22Rv1 (cell line): ENCODE data around the gene EEIG1.

Source experiments
- H3K27ac ChIP-seq: fragments of 450-650 bp; 2 replicates; pipeline ENCODE4 v1.5.1; 2017
- CTCF ChIP-seq: fragments of 450-650 bp; IDR thresholded peaks from 2 replicates; pipeline ENCODE4 v1.5.1; 2017; ENCODE audit warnings: mild to moderate bottlenecking
- ZFX ChIP-seq: fragments of 450-650 bp; IDR thresholded peaks from 2 replicates; pipeline ENCODE4 v1.6.1; 2017; ENCODE audit warnings: antibody characterized with exemption, borderline replicate concordance

EEIG1 gene

GRCh38 chr9:127958728-127959127 is 22.1 kb downstream of the EEIG1 start:
- TF ChIP-seq ZFX: no peak
- TF ChIP-seq CTCF: no peak
- no peak overlapping the region for H3K27ac ChIP-seq

- TF ChIP-seq ZFX (no peak), CTCF (peak; percentile 68)
- H3K27ac ChIP-seq: peak overlapping the region; percentile 77
Measured at GRCh38 chr9:127955294-127956015, 25.3 kb downstream of the EEIG1 start.

GRCh38 chr9:127954831-127955293 is 25.9 kb downstream of the EEIG1 start:
- H3K27ac ChIP-seq: peak overlapping the region; percentile 77
- TF ChIP-seq CTCF: no peak
- TF ChIP-seq ZFX: no peak

GRCh38 chr9:127953768-127954505 is 26.9 kb downstream of the EEIG1 start:
- no peak overlapping the region for H3K27ac ChIP-seq
- no peak for TF ChIP-seq ZFX
- no peak for TF ChIP-seq CTCF

- no peak for TF ChIP-seq ZFX
- TF ChIP-seq CTCF: no peak
- H3K27ac ChIP-seq: no peak overlapping the region
Measured at GRCh38 chr9:127953154-127953553, 27.6 kb downstream of the EEIG1 start.

- H3K27ac ChIP-seq: no peak overlapping the region
- no peak for TF ChIP-seq ZFX
- TF ChIP-seq CTCF: no peak
Measured at GRCh38 chr9:127950513-127951289, 30.1 kb downstream of the EEIG1 start.
